ENCODE data around the gene EIF4G3. TPM values are rescaled to one million over a fixed set of nuclear protein-coding genes. Genes with fewer than 3 reads are reported as not detected.

EIF4G3 gene
- polyA plus RNA-seq, 1 donor (not counting 4 experiments of a cell fraction or from before 2014, with no cell fraction given): 44.6 TPM

DNA sequence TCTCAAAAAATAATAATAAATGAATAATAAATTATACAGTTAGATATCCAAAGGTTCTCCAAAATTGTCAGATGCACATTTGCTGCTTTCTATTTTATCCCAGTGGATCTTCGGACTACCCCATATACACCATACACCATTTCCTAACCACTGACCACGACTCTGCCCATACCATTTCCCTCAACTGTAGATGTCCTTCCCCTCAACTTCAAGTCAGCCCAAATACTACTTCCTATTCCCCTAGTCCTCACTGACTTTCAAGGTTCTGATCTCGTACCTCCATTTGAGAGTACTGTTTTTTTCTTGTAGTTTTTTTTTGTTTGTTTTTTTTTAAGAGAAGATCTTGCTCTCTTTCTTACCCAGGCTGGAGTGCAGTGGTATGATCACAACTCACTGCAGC, 19.6 kb downstream of the EIF4G3 start:
- FAIRE-seq (no peak), DNase-seq (ENCODE audit: low read depth, low spot score) (no peak)
- no peak overlapping the region for H2AFZ ChIP-seq (ENCODE audit: control insufficient read depth, low read length)
- no peaks in the 10 kb centered on the region for H4K20me1 ChIP-seq (ENCODE audit: control insufficient read depth, extremely low read depth, insufficient read depth, low read length)
- no peaks in the 10 kb centered on the region for H3K9me1 ChIP-seq (ENCODE audit: control insufficient read depth, extremely low read depth, insufficient read depth, low read length)
- H3K4me2 ChIP-seq (ENCODE audit: control insufficient read depth, extremely low read depth, insufficient read depth, low read depth, low read length): no peak overlapping the region
- H3K27ac ChIP-seq (ENCODE audit: control insufficient read depth, insufficient read depth, low read length): no peak overlapping the region
- H3K4me1 ChIP-seq (ENCODE audit: control insufficient read depth, extremely low read depth, insufficient read depth, low read length): peaks cover 10% of the 10 kb centered on the region
- TF ChIP-seq CTCF (optimal IDR thresholded peaks at IDR 0.05 in 1 of 3, IDR thresholded peaks at IDR 0.05 in 1 of 3, conservative IDR thresholded peaks at IDR 0.05 in 1 of 3; ENCODE audit: extremely low read depth in 1 of 3, insufficient read depth in 2 of 3, low read length in 3 of 3): no peak
- TF ChIP-seq EZH2 (IDR thresholded peaks at IDR 0.05; ENCODE audit: low read length): no peak
- H3K79me2 ChIP-seq (ENCODE audit: control insufficient read depth, insufficient read depth, low read length): peaks cover 76% of the 10 kb centered on the region
- H3K36me3 ChIP-seq (ENCODE audit: control insufficient read depth in 2 of 2, extremely low read depth in 1 of 2, insufficient read depth in 2 of 2, low read length in 2 of 2): peaks cover 0 to 7% of the 10 kb centered on the region in 2 experiments
- no peak overlapping the region for H3K4me3 ChIP-seq (ENCODE audit: control insufficient read depth in 2 of 3, extremely low read depth in 1 of 3, insufficient read depth in 2 of 3, low read depth in 1 of 3, low read length in 3 of 3)
- dilution Hi-C loops (cut with MboI; ENCODE audit: extremely low pct_ligation_motif_present, low sequenced_read_pairs): no loop called here
- H3K27me3 ChIP-seq (ENCODE audit: control insufficient read depth, extremely low read depth, insufficient read depth, low read length): no peaks in the 10 kb centered on the region
- no peak overlapping the region for H3K9ac ChIP-seq (ENCODE audit: control insufficient read depth, extremely low read depth, insufficient read depth, low read length)
- H3K9me3 ChIP-seq (ENCODE audit: control insufficient read depth, low read depth, low read length): no peaks in the 10 kb centered on the region

- Histone ChIP-seq H2AFZ (ENCODE audit: control insufficient read depth, low read length) (no peak overlapping the region), H3K27me3 (ENCODE audit: control insufficient read depth, extremely low read depth, insufficient read depth, low read length) (no peaks in the 10 kb centered on the region), H3K9me3 (ENCODE audit: control insufficient read depth, low read depth, low read length) (no peaks in the 10 kb centered on the region), H3K79me2 (ENCODE audit: control insufficient read depth, insufficient read depth, low read length) (peaks cover 72% of the 10 kb centered on the region), H3K9ac (ENCODE audit: control insufficient read depth, extremely low read depth, insufficient read depth, low read length) (no peak overlapping the region), H3K4me1 (ENCODE audit: control insufficient read depth, extremely low read depth, insufficient read depth, low read length) (peaks cover 15% of the 10 kb centered on the region), H3K27ac (ENCODE audit: control insufficient read depth, insufficient read depth, low read length) (no peak overlapping the region), H3K4me2 (ENCODE audit: control insufficient read depth, extremely low read depth, insufficient read depth, low read depth, low read length) (no peak overlapping the region), H3K9me1 (ENCODE audit: control insufficient read depth, extremely low read depth, insufficient read depth, low read length) (no peaks in the 10 kb centered on the region), H3K36me3 (ENCODE audit: control insufficient read depth in 2 of 2, extremely low read depth in 1 of 2, insufficient read depth in 2 of 2, low read length in 2 of 2) (peaks cover 0 to 7% of the 10 kb centered on the region in 2 experiments), H3K4me3 (ENCODE audit: control insufficient read depth in 2 of 3, extremely low read depth in 1 of 3, insufficient read depth in 2 of 3, low read depth in 1 of 3, low read length in 3 of 3) (no peak overlapping the region), H4K20me1 (ENCODE audit: control insufficient read depth, extremely low read depth, insufficient read depth, low read length) (no peaks in the 10 kb centered on the region)
- dilution Hi-C loops (cut with MboI; ENCODE audit: extremely low pct_ligation_motif_present, low sequenced_read_pairs): no loop called here
- FAIRE-seq (no peak), DNase-seq (ENCODE audit: low read depth, low spot score) (no peak)
- TF ChIP-seq EZH2 (IDR thresholded peaks at IDR 0.05; ENCODE audit: low read length) (no peak), CTCF (optimal IDR thresholded peaks at IDR 0.05 in 1 of 3, IDR thresholded peaks at IDR 0.05 in 1 of 3, conservative IDR thresholded peaks at IDR 0.05 in 1 of 3; ENCODE audit: extremely low read depth in 1 of 3, insufficient read depth in 2 of 3, low read length in 3 of 3) (no peak)
These were observed 20.7 kb downstream of the EIF4G3 start for GRCh38 chr1:21156019-21156418.
